Activated CD4-positive, alpha-beta T cell treated with anti-CD3 and anti-CD28 coated beads, Interleukin-2, amount 50 U/mL, for 24 hours (primary cell): ENCODE data around the gene PCK1.

Experiments used
- DNase-seq, 2 donors: peaks; one replicate each; pipeline ENCODE4 v3.0.0-alpha.2; 2020; ENCODE audit warnings: low read depth in 1 of 2, low spot score in 1 of 2

PCK1 gene

DNA sequence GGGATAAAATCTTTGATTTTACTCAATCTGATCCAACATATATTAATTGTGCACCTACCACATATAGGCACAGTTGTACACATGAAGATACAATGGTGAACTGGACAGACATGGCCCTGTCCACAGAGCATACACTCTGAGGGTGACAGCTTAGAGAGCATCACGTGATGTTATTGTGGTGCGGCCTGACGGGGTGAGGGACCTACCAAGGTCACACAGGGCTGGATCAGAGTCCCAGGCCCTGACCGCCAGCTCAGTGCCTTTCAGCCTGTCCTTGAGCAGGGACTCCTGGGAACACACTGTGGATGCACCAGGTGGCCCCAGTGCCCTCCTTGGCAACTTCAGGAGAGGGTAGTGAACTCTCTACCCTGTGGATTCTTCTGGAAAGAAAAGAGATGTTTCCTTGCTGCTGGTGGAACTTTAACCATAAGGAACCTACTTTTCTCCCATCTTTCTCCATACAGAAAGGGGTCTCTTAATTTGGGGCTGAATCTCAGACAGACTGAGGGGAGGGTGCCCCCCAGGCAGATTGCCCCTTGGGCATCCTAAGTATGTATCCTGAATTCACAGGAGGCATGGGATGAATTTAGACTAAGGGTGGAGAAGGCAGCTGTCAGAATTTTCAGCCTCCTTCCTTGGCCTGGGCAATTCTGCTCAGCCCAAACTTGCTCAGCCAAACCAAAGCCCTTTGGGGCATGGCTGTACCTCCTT lies 26.5 kb downstream of the PCK1 start:
- DNase-seq, result no peak

DNA sequence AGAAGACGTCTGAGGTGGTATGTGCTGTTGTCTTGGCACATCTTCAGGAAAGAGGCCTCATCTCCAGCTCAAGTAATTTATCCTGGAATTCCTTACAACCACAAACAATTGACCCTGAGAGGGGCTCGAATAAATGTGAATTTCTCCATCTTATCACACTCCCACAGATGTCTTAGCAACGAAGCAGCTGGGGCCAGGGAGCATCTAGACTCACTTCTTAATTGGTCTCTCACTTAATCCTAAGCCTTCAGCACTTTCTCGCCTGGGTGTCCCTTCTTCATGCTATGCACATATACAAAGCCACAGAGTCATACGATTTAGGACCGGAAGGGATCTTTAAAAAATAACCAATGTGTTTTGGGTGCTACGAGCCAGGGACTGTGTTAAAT lies 27.1 kb downstream of the PCK1 start:
- no peak for DNase-seq

DNA sequence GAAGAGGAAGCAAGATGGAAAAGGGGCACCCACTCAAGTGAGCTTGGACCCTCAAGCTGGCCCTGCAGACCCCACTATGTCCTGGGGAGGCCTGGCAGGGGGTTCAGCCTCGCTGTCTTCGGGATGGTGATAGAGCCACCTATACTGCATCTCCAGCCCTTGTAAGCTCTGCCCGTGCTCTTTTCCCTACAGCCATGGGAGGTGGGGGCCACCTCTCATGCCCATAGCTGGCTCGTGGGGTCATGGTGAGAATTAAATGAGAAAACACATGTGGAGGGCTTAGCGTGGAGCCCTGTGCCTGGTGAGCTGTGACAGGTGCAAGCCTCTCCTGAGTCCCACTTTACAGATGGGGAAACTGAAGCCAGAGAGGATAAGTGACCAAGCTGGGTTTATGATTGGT lies 27.7 kb downstream of the PCK1 start:
- no peak for DNase-seq

DNA sequence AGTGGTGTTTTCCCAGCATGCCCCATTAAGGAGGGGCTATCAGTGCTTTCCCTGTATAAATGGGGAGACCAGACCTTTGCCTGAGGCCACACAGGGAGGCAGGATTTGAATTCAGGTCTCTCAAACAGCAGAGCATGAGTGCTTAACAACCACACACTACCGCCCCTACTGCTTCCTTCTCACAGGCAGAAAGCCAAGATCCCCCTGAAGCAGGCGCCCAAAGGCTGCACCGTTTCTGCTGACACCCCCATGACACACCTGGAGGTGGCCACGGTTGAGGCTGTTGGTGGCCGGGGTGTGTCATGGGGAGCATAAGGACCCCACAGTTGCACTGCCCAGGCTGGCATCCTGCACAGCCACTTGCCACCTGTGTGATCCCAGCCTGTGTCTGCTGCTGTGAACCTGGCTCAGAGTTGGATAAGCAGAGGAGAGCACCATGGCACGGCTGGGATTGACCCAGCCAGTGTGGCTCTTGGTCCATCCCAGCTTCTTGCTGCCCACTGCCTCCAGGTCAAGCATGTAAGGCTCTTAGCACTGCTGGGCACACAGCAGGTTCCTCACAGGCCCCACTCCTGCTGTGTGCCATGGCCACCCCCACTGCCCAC lies 28.3 kb downstream of the PCK1 start:
- no peak for DNase-seq

DNA sequence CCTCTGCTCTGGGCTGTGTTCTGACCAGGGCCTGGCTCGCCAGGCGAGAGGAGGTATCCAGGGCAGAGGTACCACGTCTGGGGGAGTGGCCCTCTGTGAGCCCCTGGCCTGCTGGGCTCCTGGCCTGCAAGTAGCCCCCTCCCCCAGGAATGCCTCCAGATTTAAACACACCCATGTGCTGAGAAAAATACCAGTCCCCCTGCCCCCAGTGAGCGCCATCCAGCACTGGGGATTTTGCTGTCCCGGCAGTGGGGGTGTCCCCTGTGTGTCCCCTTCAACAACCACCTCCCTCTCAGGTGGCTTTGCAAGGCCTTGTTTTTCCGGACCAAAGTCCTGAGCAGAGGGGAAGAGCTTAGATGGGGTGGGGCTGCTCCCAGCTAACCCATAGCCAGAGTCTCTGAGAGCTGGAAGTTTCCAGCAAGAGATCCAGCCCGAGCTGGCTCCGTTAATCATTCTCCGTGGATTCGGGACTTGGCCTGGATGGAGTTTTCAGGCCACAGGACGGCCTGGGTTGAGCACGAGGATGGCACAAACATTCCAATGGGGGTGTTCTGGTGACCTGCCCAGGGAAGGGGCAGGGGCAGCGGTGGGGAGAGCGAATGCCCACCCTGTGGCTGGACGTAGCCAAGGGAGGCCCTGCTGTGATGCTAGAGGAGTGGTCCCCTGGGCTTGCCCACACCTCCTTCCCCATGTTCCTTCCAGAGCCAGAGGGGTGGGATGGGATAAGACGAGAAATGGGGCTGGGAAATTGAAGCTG lies 29.0 kb downstream of the PCK1 start:
- no peak for DNase-seq

DNA sequence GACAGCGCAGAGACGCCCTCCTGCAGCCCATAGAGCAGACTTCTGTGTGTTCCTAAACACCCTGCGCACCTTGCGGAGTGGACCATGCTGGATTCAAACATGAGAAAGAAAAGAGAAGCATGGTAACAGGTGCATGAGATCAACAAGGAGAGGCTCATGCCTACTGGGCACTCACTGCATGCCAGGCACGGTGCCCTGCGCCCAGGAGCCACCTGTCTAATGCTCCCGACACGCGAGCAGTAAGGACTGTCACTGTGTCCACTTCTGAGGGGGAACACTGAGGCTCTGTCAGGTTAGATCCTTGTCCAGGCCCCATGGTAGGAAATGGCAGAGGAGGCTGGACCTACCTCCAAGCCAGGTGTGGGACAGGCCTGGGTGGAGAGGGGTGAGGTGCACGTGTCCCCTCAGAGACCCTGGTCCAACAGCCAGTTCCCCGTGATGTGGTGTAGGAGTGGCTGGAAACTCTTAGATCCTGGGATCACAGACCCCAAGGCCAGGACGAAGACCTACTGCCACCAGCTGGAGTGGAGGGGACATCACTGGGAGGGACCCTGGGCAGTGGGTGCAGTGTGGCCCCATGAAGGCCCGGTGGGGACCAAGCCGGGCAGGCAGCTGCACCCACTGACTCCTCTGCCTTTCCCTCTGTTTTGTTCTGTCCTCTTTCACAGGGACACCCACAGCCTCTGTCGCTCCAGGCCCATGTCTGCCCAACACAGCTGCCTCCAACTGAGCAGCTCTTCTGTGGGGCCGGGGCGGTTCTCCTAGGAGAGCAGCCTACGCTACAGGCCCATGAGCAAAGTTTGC lies 29.8 kb downstream of the PCK1 start:
- no peak for DNase-seq

- no peak for DNase-seq
Measured at GRCh38 chr20:57591289-57592229, 30.6 kb downstream of the PCK1 start.

GRCh38 chr20:57592263-57593092 lies 31.6 kb downstream of the PCK1 start:
- no peak for DNase-seq

DNA sequence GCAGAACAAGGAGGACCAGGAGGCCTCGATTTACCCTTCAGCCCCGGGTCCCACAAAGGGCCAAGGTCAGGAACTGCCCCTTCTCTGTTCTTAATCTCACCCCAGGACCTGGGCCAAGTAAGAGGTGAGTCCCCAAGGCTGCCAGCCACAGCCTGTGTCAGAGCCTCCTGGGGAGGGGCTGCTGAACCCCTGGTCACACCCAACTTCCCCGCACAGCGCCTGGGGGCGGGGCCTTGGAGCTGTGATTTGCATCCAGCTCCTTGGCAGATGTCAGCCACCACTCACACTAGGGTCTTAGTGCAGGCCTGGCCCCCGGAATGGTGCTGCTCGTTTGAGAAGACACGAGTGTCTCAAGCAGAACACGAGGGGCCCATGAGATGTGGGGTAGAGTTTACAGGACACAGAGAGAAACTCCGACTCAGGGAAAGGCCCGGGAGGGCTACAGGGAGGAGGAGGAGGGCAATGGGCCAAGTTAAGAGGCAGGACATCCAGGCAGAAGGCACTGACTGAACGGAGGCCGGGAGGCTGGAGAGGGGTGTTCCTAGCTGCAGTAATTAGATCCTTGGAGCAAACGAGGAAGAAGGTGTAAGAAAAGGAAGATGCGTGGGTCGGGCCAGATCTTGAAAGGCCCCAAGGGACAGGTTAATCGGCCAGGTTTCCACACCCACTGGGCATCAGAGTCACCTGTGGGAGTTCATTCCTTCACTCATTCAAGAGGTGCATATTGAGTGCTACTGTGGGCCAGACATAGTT lies 32.4 kb downstream of the PCK1 start:
- no peak for DNase-seq

DNA sequence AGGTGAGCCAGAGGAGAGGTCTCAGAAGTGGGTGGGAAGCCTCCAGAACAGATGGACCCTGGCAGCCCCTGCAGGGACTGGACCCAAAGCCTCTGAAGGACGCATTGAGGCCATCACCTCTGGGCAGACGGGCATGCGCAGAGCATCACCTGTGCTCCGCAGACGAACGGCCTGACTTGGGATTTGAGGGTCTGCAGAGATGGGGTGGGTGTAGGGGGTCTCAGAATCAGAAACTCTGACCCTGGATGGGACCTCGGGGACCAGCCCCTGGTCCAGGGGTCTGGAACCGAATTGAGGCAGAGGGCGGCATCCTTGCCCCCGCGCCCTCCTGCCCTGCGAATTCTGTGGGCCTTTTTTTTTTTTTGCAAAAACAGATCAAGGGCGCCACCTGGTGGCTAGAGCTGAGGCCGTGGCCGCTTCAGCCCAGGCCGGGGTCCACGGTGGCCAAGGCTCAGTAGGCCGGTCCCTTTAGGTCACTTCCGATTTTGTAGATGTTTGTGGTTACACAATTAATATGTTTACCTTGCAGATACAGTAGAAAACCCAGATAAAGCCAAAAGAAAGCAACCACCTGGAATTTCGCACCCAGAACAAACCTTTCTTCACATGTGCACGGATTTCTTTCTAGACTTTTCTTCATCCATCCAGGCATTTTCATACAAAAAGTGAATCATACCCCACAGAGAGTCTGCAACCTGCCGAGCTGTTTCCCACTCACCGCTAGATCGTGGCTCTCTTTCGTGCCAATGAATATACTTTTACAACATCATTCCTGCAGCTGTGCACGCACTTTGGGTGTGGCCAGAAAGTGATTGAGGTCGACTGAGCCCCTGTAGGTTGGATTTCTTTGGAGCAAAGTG lies 33.4 kb downstream of the PCK1 start:
- peak; percentile 17 to 37 for DNase-seq

DNA sequence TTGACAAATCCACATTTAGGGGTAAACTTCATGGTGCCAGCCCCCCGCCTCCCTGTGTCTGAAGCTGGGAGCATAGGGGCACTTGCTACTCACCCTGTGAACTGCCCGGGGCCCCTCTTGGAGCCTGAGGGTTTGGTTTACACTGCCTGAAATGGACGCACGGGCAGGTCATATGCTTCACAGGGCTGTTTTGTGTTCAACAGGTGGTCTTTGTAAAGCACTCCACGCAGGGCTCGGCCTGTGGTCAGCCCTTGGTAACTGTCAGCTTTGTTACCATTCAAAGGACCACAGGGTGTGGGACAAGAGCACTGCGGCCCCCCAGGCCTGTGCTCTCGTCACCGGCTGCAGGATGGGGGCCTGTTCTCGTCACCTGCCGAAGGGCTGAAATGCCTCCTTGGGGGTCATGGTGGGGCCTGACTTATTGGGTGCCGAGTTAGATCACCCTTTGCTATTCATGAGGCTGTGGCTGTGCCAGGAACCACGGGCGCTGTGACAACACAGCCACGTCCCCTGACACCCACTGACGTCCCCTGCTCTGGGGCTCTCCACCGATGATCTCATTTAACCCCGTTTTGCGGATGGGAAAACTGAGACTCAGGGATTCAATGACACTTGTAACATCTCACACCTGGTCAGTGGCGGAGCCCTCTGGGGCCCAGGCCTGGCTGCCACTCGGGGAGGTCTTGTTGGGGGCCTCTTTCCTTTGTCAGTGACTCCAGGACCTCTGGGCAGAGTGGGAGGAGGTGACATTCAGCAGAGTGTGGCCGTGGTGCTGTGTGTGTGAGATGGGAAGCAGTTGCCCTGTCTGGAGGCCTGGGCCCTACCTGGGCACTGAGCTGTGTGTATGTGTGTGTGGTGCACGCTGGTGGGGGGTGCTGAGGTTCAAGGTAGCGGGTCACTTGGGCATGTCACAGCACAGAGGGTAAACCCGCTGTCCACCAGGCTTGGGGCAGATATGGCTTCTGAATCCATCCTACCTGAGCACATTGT lies 34.4 kb downstream of the PCK1 start:
- no peak for DNase-seq

DNA sequence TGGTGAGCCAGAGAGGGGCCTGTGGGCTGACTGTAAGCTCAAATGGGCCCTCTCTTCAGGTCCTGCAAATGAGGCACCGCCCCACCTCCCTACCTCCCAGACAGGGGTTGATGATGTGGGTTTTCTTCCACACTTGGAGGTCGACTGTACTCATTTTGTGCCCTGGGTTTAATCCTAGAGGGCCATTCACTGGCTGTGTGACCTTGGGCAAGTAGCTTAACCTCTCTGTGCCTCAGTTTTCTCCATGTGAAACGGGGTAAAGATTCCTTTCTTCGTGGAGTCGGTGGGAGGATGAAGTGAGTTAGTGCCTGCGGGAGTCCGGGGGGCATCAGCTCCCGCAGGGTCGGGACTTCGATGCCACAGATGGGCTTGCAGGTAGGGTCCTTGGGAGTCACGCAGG lies 35.4 kb downstream of the PCK1 start:
- no peak for DNase-seq

- DNase-seq, result peak; percentile 49 to 58
Measured at GRCh38 chr20:57596998-57597939, 36.4 kb downstream of the PCK1 start.

DNA sequence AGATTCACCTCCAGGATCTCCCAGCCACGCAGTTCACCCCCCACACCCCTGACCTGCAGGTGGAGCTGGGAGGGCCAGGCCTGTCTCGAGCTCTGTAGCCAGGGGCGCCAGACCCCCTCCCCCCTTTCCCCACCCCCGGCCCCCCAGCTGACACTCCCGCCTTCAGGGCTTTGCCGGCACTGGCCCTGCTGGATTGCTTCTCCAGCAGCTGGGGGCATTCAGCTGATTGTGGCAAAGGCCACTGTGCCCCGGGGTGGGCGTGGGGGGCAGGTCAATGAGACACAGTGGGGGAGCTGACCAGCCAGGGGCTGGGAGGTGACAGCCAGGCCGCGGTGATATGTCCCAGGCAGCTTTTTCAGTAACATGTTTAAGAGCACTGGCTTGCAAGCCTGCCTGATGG lies 37.1 kb downstream of the PCK1 start:
- DNase-seq, result no peak

GRCh38 chr20:57598491-57598890 lies 37.6 kb downstream of the PCK1 start:
- DNase-seq, result no peak
